HG03159 (cell line): ENCODE measurements around the gene ARHGAP24.
"Not testable (repeated sequence)": the region's sequence is repeated elsewhere in the genome, so short reads cannot be mapped to it uniquely, and the experiment has no call there.

Experiments used
- ATAC-seq: cut with Tn5 transposase; IDR thresholded peaks from one replicate; pipeline ENCODE4 v1.9.1; 2021; ENCODE audit warnings: mild to moderate bottlenecking, moderate library complexity; ENCODE audit not compliant: unreplicated experiment

Gene ARHGAP24

DNA sequence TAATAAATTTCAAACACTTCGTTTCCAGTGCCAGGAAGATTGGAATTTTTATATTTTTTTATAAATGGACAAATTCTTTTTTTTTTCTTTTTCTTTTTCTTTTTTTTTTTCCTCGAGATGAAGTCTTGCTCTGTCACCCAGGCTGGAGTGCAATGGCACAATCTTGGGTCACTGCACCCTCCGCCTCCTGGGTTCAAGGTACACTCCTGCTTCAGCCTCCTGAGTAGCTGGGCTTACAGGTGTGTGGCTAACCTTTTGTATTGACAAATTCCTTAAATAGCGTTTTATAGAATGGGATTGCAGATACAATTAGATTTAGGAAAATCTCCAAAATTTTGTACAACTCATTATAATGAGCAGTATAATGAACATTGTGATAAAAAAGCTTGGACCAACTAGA is 328.9 kb downstream of the ARHGAP24 start:
- ATAC-seq = no peak

DNA sequence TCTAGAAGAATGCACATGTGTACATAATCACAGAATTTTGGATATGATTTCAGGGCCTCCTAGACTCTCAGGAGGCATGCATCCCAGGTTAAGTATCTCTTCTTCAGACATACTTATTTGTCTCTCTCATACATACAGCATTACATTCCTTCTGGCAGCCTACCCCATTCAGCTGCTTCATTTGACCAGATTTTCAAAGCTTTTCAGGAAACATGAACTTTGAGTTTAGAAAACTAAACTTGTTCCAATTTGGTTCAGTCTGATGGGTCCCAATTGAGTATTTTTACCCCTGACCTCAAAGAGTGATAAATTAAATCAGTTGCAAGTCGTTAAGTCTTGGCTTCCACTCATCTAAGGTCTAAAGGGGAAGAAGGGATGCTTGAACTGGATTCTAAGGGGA is 330.9 kb downstream of the ARHGAP24 start:
- no peak for ATAC-seq

DNA sequence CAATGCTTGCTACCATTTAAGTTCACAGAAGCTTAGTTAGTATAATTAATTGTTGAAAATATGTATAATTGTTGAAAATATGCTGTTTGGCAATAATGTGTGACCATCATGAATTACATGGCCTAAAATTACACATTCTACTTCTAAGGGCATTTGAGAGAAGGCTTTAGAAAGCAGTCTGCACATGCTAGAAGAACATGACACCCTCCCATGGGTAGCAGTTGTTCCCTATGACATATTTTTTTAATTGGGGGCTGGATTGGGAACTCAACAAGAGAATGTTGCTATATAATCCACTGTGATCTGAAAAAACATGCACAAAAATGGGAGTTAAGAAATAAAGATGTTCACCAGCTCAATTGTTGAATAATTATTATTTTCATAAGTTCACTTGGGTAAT is 331.4 kb downstream of the ARHGAP24 start:
- no peak for ATAC-seq

DNA sequence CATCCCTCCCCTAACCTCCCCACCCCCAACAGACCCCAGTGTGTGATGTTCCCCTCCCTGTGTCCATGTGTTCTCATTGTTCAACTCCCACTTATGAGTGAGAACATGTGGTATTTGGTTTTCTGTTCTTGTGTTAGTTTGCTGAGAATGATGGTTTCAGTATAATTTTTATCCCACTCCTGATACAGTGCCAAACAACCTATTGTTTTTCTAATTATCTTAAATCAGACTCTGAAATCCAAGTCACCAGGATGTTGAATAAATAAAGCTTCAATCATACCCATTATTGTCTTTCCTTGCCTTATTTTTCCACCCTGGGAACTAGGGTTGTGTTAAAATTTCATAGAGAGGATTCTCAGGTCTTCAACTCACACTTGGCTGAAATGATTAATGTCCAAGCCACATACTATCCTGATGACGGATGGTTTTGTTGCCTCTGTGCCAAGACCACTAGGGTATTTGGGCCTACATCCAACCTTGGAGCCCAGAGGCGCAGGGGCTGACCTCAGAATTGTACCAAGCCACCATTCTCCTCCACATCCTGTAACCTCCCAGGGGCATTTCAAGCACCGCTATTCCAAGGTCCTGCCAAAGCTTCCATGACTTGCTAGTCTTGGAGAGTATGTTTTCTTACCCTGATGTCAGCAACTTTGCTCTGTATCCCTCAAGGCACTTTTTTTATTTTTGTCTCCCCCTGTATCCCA is 332.4 kb downstream of the ARHGAP24 start:
- no peak for ATAC-seq

DNA sequence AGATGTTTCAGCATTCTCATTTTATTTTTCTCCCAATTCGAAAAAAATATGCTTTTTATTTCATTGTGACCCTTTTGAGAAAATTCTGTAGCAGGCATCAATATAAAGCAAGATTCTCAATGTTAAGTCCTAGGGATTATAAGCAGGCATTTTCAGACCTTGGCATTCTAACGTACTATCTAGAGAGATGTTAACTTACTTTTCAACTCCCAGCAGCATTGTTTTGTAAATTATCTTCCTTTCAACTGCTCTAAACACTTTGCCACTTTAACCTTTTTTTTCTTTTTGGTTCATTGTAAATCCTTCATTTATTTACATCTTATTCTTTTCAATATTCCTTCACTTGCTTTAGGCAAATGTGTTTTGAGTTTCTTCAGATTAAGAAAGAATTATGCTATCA is 333.2 kb downstream of the ARHGAP24 start:
- ATAC-seq = no peak

DNA sequence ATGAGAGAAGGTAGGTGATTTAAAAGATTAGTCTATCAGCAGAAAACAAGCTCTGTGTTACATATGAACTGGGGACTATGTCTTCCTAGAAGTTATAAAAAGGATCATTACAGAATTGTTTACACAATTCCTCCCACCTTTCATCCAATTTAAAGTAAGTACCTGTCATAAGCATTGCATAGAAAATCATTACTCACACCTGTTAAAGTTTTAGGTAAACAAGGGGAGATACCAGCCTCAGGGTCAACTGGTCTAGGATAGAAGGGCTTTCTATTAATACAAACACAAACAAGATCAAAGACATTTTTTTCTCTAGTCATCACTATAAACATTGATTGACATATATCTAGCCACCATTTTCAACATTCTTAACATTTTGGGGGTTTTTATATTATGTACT is 333.9 kb downstream of the ARHGAP24 start:
- ATAC-seq = no peak

DNA sequence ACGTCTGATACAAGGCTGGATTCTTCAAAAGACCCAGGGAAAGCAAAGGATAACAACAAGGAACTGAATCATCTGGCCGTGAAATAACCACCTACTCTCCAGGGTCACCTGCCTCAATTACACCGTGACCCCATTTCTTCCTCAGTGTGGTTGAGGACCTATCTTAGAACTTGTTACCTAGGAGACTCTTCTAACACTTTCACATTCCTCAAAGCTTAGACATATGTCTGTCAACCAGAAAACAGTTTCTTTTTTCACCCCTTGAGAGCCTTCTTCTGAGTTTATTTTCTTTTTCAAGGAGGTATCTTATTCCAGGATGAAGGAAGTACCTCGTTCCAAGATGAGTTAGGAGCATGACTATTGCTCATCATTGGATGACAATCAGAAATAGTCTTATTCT is 337.8 kb downstream of the ARHGAP24 start:
- no peak for ATAC-seq

DNA sequence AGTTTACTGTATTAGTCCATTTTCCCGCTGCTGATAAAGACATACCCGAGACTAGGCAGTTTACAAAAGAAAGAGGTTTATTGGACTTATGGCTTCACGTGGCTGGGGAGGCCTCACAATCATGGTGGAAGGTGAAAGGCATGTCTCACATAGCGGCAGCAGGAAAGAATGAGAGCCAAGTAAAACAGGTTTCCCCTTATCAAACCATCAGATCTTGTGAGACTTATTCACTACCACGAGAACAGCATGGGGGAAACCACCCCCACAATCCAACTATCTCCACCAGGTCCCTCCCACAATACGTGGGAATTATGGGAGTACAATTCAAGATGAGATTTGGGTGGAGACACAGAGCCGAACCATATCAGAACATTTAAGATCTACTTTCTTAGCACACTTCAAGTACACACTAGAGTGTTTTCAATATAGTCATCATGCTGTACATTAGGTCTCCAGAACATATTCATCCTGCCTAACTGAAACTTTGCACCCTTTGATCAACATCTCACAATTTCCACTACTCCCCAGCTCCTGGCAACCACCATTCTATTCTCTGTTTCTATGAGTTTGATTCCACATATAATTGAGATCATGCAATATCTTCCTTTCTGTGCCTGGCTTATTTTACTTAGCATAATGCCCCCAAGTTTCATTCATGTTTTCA is 341.0 kb downstream of the ARHGAP24 start:
- ATAC-seq = no peak

DNA sequence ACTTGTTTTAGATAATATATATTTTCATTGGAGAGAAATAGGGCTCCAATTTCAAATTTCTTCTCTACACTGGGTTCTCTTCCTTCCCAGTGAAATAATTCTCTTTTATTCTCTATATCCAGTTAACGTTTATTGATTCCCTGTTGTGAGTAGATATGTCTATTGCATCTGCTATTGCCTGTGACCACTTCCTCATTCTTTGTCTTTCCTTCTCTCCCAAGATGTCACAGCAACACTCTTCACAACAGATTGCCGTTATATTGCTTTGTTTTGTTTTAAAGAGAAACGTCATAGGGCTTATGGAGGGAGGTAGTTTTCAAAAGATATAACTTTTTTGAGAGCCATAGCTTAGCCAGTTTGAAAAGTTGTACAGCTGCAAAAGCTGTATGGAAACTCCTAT is 343.8 kb downstream of the ARHGAP24 start:
- no peak for ATAC-seq

DNA sequence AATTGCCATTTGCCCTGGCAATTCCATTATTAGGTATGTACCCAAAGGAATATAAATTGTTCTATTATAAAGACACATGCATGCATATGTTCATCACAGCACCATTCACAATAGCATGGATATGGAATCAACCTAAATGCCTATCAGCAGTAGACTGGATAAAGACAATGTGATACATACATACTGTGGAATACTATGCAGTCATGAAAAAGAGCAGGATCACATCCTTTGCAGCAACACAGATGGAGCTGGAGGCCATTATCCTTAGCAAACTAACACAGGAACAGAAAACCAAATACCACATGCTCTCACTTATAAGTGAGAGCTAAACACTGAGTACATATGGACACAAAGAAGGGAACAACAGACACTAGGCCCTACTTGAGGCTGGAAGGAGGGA is 345.2 kb downstream of the ARHGAP24 start:
- ATAC-seq = not testable (repeated sequence)

DNA sequence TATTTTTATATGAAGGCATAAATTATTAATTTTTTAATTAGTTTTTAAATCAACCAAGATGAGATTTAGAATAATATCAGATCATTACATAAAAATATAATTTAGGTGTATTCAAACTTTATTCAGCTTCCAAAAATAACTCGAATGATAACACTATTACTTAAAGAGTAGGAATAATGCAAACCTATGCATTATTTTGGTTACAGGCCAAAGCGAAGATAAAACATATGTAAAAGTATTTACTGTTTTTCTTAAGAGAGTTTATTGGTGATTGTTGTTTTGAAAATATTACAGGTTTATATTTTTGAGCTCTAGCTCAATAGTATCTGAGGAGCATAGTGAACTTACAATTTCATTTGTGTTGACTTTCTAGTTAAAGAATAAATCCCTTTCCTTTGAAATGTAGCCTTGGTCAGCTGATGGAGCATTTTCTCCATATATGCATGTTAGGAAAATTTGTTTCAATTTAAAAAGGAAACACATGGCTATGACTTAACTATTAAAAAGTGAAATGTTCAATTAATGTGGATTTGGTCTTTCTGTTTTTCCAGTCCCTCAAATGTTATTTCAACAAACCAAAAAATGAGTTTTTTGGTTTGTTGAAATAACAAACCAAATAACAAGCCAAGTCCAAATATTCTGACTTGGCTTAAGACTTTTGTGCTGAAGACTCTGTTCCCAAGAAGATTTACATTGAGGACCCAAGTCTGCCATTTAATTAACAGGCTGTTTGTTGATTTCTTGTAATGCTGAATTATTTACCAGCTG is 346.9 kb downstream of the ARHGAP24 start:
- no peak for ATAC-seq

DNA sequence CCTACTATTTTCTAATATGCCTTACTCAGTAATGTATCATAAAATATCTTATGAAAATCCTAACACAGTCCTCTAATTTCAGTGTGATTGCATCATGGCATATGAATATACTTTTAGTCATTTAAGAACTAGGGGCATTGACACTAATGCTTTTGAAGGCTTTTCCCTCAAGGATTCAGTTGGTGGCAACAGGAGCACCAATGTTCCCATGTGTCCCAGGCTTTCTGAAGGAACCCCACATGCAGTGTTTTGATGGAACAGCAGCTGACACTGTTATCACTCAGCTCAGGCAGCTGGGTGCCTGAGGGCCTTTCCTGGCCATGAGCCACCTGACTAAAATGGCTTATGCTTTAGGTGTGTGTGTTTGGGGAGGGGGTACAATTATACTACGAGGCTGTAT is 348.3 kb downstream of the ARHGAP24 start:
- no peak for ATAC-seq

DNA sequence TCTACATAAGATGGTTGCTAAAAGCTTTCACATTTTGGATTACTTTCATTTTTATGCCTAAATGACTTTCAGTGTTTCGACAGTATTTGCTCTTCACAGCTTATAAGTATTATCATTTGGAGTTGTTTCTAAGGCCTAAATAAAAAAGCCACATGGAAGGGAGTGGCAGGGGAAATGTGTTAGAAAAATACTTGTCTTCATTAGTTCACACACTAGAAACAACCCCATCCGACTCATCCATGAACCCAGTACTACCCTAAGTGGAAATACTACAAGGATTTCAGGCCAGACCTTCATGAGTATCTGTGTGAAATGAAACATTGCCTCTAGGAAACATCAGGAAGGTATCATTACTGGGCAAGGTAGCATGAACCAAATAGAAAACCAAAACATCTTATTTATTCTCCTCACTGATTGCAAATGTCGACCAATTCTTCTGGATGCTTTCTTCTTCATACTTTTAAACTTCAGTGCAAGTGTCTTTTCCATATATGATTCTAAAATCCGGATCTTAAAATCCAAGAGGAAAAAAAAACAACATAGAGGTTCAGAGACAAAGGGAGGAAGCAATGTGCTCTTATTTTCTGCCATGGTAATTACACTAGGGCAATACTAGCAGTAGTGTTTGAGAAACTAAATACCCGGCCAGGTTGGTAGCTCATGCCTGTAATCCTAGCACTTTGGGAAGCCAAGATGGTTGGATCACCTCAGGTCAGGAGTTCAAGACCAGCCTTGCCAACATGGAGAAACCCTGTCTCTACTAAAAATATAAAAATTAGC is 349.4 kb downstream of the ARHGAP24 start:
- no peak for ATAC-seq

DNA sequence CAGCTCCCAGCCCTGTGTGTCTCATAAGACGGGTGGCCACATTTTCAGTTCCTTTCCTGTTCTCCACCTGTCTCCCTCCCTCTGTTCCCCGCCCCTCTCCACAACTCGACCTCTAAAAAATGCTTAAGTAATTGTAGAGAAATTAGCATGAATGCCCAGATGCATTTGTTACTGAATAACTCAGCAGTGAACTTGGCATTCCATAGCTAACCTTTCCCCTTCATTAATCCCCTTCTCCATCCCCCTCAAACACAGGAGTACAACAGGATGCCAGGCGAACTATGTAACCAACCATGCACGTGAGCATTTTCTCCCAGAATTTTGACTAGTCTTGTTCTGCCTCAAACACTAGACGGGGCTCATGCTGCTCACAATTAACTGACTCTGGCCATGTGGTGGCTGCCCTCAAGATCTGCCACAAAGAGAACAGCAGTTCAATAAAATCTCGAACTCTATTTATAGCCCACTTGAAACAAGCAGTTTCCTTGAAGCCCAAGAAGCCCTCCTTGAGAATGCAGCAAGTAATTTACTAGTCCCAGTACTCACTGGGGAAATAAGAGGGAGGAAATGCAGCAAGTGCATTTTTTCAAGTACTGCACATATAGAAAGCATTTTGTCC is 351.2 kb downstream of the ARHGAP24 start:
- peak; percentile 56 for ATAC-seq

DNA sequence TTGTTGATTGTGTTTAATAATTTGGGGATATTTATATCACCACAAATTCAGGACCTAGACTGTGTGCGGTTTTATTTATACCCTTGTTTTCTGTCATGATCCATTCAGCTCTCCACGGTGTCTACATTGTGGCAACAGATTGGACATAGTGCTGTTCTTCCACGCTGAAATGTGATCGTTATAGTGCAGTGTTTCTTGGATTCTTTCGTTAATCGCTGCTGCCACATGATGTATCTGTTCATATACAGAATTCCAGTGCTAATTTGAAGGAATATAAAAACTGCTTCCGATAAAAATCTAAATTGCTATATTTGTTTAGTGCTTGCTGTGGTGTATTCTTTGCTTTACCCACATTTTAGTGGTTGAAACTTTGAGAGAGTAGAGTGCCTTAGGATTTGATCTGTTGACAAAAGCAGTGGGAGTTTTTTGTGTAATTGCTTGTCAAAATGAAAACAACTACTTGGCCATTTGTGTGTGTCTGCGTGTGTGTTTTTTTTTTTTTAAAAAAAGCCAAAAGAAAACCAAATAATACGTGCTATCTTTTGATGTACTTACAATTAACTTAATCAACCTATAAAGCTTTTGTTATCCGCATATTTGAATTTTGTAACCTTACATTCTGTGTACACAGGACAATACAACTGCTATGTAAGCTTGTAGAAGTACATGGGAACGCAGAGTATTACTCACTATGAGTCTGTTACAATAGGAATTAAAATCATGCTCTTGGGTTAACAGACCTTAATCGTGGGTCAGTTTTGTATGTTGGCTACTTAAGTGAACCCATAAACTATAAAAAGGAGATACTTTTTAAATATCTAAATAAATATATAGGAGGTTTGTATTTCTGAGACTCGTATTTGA is 353.3 kb downstream of the ARHGAP24 start:
- ATAC-seq = no peak

DNA sequence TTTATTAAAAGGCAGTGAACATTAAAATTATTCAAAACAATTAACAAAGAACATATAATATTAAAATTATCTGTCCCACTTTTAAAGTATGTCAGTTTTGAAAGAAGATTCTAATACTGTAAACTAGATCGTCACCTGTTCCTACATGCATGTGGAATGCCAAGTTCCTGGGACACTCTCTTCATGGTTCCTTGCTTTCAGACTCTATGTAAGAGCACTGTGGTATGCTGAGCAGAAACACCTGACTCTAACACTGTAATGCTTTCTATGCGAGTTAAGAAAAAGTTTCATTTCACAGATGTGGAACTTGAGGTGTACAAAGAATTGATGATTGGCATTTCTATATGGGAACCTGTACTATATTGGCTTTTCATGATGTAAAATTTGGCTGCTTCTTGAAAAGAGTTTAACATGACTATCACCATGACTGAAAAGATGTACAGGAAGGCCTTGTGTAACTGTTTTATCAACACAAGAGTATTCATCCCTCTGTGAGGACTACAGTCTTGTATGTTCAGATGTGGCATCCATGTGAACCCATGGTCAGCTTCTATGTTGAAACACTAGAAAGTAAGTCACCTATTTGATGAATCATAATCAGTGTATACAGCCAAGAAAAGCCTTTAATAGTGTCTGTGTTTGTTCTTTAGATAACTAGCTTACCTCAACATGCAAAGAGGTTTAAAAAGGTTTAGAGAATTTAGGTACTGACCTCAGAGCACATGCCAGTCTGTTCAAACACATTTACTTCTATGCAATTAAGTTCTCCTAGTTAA is 354.5 kb downstream of the ARHGAP24 start:
- ATAC-seq = no peak

DNA sequence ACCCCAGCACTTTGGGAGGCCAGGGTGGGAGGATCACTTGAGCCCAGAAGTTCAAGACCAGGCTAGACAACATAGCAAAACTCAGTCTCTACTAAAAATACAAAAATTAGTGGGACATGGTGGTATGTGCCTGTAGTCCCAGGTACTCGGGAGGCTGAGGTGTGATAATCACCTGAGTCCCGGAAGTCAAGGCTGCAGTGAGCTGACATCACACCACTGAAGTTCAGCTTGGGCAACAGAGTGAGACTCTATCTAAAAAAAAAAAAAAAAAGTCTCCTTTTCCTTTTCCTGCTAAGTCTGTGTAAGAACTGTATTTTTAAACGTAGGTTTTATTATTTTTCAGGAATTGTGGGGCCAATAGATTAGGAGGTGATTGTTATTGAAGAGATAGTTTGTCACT is 356.7 kb downstream of the ARHGAP24 start:
- no peak for ATAC-seq

DNA sequence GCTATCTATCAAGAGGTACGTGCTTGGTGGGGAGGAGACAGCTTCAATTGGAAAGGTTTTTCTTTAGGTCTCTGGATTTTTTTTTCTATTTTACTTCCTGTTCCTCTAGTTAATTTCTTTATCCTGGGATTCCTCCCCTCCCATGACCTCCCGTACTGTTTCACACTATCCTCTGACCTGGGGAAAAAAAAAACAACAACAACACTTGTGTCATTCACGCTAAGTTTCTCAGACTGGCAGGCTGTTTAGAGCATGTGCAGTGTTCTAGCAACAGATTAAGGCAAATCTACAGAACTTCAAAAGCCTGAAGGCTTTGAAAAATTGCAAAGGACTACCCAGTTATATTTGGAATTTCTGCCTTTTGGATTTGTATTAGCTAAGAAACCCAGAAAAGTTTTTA is 358.4 kb downstream of the ARHGAP24 start:
- ATAC-seq = no peak

DNA sequence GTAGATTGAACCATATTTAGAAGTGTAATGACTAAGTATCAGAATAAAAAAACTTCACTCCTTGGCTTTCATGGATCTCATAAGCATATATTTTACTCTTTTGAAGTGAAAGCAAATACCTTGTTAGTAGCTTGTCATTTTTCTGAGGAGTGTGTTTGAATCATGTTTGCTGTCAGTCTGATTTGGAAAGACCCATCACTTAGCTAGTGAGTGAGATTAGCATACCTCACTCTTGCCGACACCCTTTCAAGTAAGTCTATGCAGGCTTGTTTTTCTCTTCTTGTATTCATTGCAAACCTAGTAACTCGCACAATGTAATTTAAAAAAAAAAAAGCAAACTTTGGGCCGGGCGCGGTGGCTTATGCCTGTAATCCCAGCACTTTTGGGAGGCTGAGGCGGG is 360.0 kb downstream of the ARHGAP24 start:
- no peak for ATAC-seq
